HepG2 (cell line): ENCODE measurements around the gene DENND10. TPM values are rescaled to one million over a fixed set of nuclear protein-coding genes. Genes with fewer than 3 reads are reported as not detected.

Experiments used
- FUBP1 ChIP-seq: sonication (generic); formaldehyde crosslinking; IDR thresholded peaks from 2 replicates; pipeline ENCODE4 v1.5.1; 2020; ENCODE audit warnings: missing genetic modification reagents, mild to moderate bottlenecking, borderline replicate concordance
- GPN1 ChIP-seq: sonication (generic); formaldehyde crosslinking; IDR thresholded peaks from 2 replicates; pipeline ENCODE4 v1.5.1; 2020; ENCODE audit warnings: missing genetic modification reagents, borderline replicate concordance
- NR2C2 ChIP-seq: sonication (generic); formaldehyde crosslinking; IDR thresholded peaks from 2 replicates; pipeline ENCODE4 v1.4.0; 2020; ENCODE audit warnings: missing genetic modification reagents, mild to moderate bottlenecking, moderate library complexity, borderline replicate concordance
- ONECUT2 ChIP-seq: sonication (generic); formaldehyde crosslinking; IDR thresholded peaks from 2 replicates; pipeline ENCODE4 v1.4.0; 2020; ENCODE audit warnings: missing genetic modification reagents
- SAFB2 ChIP-seq: sonication (generic); formaldehyde crosslinking; IDR thresholded peaks from 2 replicates; pipeline ENCODE4 v1.5.1; 2020; ENCODE audit warnings: missing genetic modification reagents, low read depth, mild to moderate bottlenecking, borderline replicate concordance
- TFDP2 ChIP-seq: sonication (generic); formaldehyde crosslinking; IDR thresholded peaks from 2 replicates; pipeline ENCODE4 v1.4.0; 2020; ENCODE audit warnings: missing genetic modification reagents
- XRCC5 ChIP-seq: fragments of 200-400 bp; formaldehyde crosslinking; optimal IDR thresholded peaks from 2 replicates; pipeline ENCODE3; 2017; ENCODE audit warnings: mild to moderate bottlenecking, low read length
- ZNF280D ChIP-seq: sonication (generic); formaldehyde crosslinking; IDR thresholded peaks from 2 replicates; pipeline ENCODE4 v1.5.1; 2020; ENCODE audit warnings: mild to moderate bottlenecking, missing genetic modification reagents
- ZNF407 ChIP-seq: sonication (generic); formaldehyde crosslinking; IDR thresholded peaks from one replicate; pipeline ENCODE4 v1.5.1; 2020; ENCODE audit warnings: mild to moderate bottlenecking, missing genetic modification reagents; ENCODE audit errors: not compliant biosample characterization
- ZNF468 ChIP-seq: sonication (generic); formaldehyde crosslinking; IDR thresholded peaks from 2 replicates; pipeline ENCODE4 v1.8.0; 2022; ENCODE audit warnings: mild to moderate bottlenecking, moderate library complexity, missing genetic modification reagents
- ZNF550 ChIP-seq: sonication (generic); formaldehyde crosslinking; IDR thresholded peaks from 2 replicates; pipeline ENCODE4 v1.4.0; 2020; ENCODE audit warnings: mild to moderate bottlenecking, missing genetic modification reagents, borderline replicate concordance
- ZNF674 ChIP-seq: sonication (generic); formaldehyde crosslinking; IDR thresholded peaks from 2 replicates; pipeline ENCODE4 v1.5.0; 2020; ENCODE audit warnings: low read depth, mild to moderate bottlenecking, missing genetic modification reagents
- ZNF747 ChIP-seq: sonication (generic); formaldehyde crosslinking; IDR thresholded peaks from 2 replicates; pipeline ENCODE4 v1.8.1; 2023; ENCODE audit warnings: missing genetic modification reagents, mild to moderate bottlenecking, borderline replicate concordance
- polyA plus RNA-seq, 8 experiments: library from polyadenylated mRNA; depleted of rRNA in 3 of 8; stranded (reverse) in 7 of 8; unstranded in 1 of 8; fragments of >200 nt; fragmentation: Illumina TruSeq in 4 of 8; extraction: Trizol in 4 of 8; gene quantifications; 2 replicates each; pipeline versions ENCODE4 v1.2.1 to v1.2.3, GENCODE V29; 2011 to 2016; ENCODE audit warnings: low read depth in 4 of 8, missing spikeins in 1 of 8, mixed read lengths in 1 of 8; ENCODE audit not compliant: insufficient read depth in 1 of 8
- total RNA-seq, 5 experiments: library from RNA; depleted of rRNA; stranded (reverse); fragments of >200 nt; fragmentation: Illumina TruSeq; extraction: Trizol; gene quantifications; 2 replicates each; pipeline ENCODE4 v1.2.3, GENCODE V29; 2016; ENCODE audit warnings: low read depth in 1 of 5

Gene DENND10
- total and polyA plus RNA-seq, 2 of the 13 experiments (the other 11 are each of a cell fraction or from before 2014, with no cell fraction given), result 43.7 to 78.8 TPM

- TF ChIP-seq ZNF407 (CRISPR knock-in tag), result peak; percentile 76
- TF ChIP-seq NR2C2, result peak; percentile 45; the same call in 1 of the 2 replicates
- TF ChIP-seq ZNF280D, result no peak
- no peak for TF ChIP-seq SAFB2 (CRISPR knock-in tag)
- TF ChIP-seq TFDP2 (CRISPR knock-in tag), result peak; percentile 87
- no peak for TF ChIP-seq FUBP1
- TF ChIP-seq ZNF747, result peak; percentile 89
- TF ChIP-seq ONECUT2, result no peak
- TF ChIP-seq ZNF468, result no peak
- no peak for TF ChIP-seq GPN1 (CRISPR knock-in tag)
- TF ChIP-seq XRCC5, result no peak
- 0 out of 2 replicates have a peak, but pooled peaks have one; percentile 35 for TF ChIP-seq ZNF674 (CRISPR knock-in tag)
- no peak for TF ChIP-seq ZNF550 (CRISPR knock-in tag)
Observed at GRCh38 chr10:119080521-119081259, 23.2 kb upstream of the DENND10 start, which contains the start of gene EIF3A (continued).
